ENCODE measurements around the gene AMT.
A peak's percentile ranks its signal among the peaks of the same experiment; 100 is the strongest.
"Not testable (repeated sequence)": the region's sequence is repeated elsewhere in the genome, so short reads cannot be mapped to it uniquely, and the experiment has no call there.

Gene AMT

DNA sequence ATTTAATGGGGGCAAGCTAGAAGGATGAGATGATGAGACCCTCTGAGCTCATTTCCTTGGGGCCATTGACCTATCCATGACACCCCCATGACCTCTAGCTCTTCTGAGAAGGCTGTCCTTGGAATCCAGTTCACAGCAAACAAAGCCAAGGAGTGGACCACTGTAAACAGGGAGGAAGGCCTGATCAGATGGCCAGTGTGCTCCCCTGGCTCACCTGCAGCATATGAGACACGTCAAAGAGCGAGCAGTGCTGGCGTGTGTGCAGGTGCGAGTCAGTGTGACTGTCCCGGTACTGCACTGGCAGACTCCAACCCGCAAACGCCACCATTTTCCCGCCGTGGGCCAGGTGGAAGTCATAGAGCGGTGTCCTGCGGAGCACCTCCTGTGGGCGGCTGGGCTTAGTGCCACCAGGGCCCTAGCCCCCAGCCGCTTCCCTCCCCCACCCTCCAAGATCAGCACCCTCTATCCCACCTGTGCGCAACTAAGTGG, 339 bp downstream of the AMT start:
- no peak for DNase-seq

DNA sequence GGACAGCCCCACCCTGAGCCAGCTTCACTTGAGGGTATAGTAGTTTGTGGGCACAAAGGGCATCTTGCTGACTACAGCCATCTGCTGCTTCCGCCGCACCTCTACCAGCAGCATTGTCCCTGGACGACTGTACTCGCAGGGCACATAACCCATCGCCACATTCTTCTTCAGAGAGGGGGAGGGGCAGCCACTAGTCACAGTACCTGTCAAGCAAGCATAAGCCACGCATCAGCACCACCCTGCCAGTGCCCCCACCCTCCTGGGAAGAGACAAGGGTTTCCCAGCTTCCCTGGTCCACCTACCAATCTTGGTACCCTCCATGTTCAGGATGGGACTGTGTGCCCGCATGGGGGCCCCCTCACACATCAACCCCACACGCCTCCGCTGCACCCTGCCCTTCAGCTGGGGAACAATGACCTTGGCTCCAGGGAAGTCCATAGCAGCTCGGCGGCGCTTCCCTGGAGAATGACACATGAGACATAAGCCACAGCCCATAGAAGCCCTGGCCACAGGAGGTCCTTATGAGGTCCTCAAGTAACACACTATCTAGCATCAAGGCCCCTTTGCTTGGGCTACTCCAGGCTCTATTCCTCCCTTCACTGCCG, 4.7 kb downstream of the AMT start:
- DNase-seq, result peak; percentile 68

DNA sequence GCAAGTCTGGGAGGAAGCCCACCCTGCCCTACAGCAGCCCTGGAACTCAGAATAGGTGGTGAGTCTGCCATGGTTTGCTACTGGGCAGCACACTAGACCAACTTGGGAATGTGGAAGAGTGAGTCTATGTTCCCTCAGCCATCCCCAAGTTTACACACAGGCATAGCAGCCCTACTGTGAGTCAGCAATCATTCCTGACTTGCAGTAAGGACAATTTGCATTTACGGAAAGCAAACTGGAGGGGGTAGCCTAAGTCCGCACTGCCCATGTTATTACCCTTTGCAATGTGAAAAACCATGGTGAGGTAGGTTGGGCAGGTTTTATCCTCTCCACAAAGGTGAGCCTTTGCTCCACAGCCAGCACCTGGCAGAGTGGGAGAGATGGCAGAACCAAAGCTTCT, 5.4 kb downstream of the AMT start:
- DNase-seq, result peak; percentile 77

DNA sequence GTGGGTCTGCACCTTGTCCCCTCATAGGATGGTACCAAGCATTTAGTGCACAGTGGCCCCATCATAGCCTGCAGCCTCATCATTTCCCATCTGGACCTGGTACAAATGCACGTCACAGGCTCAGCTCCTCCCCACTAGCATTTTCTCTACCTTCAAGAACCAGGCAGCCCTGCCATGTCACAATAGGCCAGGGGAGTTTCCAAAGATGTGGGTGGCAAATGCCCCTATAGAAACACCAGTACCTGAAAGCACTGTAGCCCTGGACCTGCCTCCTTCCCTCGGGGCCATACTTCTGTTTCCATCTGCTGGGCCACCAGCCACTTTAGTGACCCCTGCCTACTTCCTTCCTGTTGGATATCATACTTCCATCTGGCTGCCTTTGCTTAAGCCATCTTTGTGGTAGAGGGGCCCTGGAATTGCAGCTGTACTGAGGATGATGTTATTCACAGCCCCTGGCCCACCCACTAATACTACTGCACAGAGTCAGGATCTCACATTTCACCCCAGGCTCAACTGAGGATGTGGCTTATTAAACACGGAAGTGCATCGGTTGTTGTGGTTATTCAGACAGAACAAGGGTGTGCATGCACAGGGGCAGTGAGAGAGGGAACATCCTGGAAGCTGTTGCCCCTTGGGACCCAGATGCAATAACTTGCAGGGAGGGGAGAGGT, 6.2 kb downstream of the AMT start:
- DNase-seq, result no peak

DNA sequence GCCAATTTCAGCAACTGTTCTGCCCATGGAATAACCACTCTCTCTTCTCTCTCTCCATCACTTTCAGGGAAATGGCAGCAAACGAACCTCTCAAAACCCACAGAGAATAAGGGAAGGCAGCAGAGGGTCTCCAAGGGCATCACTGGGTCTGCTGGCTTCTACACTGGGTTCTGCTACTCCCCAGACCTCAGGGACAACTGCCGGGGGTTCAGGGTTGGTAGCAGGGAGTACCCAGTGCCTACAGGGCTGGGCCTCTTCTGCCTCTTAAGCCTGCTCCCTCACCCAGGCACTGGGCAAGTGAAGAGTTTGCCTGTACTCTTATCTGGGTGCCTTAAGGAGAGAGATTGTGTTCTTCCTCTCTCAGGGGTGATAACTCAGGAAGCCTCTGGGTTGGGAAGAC, 7.5 kb downstream of the AMT start:
- no peak for DNase-seq

DNA sequence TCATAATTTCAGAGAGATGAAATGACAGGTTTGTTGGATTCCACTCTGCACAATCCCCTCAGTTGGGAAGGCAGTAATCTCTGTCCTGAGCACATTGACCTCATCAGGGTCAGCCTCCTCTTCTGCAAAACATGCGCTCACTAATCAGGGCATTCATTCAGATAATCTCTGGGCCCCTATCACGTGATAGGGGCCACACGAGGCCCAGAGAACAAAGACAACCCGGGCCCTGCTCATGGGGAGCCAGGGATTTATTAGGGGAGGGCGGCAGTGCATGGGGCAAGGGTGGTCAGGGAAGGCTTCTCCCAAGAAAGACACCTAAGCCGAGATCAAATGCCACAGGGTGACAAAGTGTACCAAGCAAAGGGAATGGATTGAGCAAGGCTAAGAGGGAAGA, 8.9 kb downstream of the AMT start:
- no peak for DNase-seq

DNA sequence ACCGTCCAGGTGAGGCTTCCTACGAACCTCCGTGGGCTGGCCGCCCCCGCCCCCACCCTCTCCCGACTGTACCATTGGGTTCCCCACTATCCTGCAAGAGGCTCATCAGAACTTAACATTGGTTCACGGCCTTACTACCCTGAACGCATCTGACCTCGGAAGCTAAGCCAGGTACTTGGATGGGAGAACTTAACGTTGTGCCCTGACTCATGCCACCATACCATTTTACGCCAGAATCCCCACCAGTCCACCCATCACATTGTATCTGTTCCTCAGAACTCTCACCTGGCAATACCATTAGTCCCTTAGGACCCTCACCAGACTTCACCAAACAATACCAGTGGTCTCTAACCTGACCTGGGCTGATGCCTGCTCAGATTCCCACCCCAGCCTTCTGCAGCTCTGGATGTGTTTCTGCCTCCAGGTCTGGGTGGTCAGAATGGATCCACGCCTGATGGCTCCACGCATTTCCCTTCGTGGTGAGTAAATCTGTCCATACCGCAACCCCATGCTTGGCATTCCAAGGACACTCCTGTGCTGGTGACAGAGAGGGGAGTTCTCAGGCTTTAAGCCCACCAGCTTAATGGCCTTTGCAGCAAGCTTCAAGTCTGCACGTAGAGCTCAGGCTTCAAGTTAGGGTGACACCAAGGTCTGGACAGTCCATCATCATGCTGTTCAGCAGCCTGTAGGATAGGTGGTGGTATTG, 9.5 kb downstream of the AMT start:
- DNase-seq, result no peak

DNA sequence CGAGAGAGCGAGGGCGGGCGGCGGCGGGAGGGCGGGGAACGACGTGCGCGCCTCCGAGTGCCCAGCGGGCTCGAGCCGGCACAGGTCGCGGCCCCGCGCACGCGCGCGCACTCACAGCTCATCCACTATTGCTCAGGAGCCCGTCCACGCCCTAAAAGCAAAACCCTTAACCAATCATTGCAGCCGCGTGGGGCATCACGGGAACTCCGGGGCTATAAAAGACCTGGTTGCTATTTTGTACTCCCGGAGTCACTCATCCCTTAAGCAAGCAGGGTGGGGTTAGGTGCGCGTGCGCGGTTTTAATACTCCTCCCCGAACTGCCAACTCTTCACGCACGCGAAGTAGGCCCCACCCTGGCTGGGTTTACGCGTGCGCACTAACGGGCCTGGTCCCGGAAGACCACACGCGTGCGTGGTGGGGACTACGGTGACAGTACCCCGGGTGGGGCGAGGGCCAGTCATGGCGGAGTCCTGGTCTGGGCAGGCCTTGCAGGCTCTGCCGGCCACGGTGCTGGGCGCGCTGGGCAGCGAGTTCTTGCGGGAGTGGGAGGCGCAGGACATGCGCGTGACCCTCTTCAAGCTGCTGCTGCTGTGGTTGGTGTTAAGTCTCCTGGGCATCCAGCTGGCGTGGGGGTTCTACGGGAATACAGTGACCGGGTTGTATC, 10.2 kb downstream of the AMT start, which contains the start of the genes RHOA and TCTA:
Gene RHOA, minus strand, starts transcription at position 9 of the 664 bp plus-strand sequence. CDS start 36,387 bp downstream, outside the sequence.
Gene TCTA, plus strand, starts transcription at position 456 of the 664 bp plus-strand sequence. Its CDS starts 4 bp downstream, at position 460.
- peak; percentile 100 for DNase-seq

DNA sequence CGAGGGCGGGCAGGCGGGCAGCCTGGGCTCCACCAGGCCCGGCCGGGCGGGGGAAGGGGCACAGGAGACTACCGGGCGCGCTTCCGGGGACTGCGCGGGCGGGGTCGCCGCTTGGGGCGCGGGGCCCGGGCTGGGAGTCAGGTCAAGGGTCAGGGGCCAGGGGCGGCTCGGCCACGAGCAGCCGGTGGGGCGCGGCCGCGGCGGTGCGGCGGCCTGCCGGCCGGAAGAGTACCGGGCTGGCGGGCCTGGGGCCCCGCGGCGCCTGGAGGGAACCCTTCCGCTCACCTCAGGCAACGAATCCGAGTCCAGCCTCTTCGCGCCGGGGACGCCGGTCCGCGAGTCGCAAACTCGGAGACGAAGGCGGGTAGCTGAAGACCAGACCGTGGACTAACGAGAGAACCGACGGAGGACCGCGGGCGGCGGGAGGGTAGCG, 10.7 kb downstream of the AMT start:
- DNase-seq, result peak; percentile 71

DNA sequence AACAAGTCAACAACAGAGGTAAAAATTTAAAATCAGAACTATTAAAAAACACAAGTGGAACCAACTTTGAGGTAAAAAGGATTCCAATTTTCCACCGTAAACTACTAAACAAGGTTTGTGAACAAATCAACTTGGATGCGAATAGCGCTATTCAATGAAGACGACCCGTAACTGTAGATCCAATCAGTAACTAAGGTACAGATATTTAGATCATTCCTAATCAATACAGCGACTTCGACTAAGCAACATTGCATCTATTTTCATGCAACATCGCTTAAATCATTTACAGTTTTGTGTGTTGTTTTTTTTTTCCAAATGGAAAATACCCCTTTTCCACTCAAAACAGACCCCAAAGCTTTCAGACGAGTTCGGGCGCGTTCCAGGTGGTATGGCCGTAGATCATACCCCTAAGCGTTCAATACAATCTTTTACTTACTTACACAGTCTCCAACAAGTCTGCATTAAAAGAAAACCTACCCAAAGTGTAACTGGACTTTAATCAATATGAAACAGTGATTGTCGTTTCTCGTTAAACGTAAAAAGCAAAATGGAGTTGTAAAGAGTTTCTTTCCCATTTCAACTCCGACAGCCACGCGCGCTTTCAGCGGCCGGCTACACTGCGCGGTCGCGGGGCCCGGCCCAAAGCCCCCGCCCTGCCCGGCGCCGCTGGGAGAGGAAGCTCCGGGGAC, 11.3 kb downstream of the AMT start:
- no peak for DNase-seq

DNA sequence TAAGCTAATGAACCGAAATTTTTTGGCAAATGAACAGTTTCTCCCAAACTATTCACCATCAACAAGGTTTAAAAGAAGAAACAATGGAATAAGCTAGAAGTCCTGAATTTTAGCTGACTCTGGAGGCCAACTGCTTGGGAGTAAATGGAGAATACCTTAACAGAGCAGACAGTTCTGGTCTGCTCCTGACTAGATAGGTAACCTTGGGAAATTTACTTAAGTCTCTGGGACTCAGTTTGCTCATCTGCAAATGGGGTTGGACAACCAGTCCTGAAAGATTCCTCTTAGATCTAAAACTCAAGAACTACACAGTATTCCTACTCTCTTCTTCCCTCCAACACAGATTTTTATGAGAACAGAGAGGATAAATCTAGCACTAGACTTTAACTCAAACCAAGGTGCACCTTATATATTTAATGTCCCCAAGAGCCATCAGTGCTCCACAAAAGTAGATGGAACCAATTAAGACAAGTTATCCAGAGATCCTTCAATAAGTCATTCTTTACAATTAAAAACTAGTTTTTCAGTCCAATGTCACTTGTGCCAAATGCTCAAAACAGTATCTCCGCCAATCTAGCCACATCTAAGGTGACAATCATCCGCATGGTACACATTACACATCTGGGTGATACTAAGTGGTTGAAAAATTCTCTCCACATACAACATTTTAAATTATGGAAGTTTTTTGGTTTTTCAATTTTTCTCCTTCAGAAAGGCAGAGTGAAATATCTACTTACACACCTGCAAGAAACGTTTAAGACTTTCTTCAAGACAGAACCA, 12.0 kb downstream of the AMT start:
- DNase-seq, result no peak

DNA sequence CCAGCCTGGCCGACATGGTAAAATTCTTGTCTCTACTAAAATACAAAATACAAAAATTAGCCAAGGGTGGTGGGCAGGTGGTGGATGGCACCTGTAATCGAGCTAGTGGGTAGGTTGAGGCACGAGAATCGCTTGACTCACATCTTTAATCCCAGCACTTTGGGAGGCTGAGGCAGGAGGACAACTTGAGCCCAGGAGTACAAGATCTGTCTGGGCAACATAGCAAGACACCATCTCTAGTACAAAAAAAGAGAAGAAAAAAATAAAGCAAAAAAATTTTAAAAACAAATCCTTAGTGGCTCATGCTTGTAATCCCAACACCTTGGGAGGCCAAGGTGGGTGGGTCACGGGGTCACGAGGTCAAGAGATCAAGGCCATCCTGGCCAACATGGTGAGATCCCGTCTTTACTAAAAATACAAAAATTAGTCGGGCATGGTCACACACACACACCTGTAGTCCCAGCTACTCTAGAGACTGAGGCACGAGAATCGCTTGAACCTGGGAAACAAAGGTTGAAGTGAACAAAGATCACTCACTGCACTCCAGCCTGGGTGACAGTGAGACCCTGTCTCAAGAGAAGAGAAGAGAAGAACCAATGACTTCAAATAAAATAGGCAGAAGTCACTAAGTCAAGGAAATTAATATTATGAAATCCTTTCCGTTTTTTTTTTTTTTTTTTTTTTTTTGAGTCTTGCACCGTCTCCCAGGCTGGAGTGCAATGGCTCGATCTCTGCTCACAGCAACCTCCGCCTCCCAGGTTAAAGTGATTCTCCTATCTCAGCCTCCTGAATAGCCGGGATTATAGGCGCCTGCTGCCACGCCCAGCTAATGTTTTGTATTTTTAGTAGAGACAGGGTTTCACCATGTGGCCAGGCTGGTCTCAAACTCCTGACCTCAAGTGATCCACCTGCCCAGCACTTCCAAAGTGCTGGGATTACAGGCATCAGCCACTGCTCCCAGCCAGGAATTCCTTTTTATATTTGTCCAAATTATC, 15.4 kb downstream of the AMT start:
- DNase-seq, result no peak

DNA sequence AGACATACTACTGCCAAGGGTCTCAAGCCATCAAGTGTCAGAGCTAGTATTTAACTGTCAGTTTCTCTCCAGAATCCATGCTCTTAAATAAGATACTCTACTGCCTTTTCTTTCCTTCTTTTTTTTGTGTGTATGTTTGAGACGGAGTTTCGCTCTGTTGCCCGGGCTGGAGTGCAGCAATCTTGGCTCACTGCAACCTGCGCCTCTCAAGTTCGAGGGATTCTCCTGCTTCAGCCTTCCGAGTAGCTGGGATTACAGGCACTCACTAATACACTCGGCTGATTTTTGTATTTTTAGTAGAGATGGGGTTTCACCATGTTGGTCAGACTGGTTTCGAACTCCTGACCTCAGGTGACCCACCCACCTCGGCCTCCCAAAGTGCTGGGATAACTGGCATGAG, 16.7 kb downstream of the AMT start:
- not testable (repeated sequence) for DNase-seq

DNA sequence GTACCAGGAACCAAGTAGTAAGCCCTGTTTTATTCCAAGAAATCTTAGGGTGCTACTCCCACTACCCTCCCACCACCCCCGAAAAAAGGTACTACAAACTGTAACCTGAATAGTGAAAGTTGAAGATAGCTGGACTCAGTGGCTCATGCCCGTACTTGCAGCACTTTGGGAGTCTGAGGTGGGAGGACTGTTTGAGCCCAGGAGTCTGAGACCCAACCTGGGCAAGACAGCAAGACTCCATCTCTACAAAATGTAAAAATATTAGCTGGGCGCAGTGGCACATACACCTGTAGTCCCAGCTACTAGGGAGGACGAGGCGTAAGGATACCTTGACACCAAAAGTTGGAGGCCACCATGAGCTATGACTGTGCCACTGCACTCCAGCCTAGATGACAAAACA, 18.4 kb downstream of the AMT start:
- DNase-seq, result no peak

DNA sequence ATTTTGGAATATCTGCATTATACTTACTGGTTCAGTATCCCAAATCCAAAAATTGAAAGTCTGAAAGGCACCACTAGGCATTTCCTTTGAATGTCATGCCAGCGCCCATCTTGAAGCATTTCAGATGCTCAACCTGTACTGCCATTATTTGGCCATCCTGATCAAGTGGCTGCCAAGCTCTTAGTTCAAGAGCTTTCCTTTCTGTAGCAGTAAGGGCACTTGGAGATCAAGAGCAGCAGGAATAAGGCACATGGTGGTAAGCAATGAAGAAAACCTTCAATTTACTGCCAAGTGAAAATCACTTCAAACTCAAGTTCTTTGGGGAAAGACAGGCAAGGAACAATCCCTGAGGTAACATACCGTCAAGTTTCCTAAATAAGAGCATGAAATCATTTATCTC, 20.5 kb downstream of the AMT start:
- DNase-seq, result no peak

DNA sequence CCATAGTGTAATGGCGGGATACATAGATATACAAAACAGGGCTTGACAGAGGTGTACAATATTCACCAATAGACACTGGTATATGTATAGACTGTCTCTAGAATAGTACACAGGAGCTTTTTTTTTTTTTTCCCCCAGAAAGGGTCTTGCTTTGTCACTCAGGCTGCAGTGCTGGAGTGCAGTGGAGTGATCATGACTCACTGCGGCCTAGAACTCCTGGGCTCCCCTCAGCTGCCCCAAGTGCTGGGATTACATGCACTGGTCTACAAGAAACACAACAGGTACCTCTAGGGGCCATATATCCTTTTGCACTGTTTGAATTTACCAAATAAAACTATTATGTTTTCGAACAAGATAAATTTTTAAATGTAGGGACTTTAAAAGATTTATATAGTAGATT, 22.8 kb downstream of the AMT start:
- peak; percentile 66 for DNase-seq

DNA sequence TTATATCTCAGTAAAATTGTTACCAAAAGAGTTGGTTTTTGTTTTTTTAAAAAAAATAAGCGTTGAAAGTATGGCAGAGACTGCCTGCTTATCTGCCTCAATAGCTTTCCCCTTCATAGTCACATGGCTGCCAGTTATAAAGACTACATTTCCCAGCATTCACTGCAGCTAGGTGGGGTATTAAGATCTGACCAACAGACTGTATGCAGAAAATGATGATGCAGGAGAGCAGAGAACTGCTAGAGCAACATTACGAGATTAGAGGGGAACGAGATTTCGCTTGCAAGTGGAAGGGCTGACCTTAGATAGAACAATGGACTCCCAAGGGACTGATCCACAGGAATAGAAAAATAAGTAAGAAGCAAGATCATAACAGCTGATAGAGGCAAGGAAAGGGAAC, 24.8 kb downstream of the AMT start:
- peak; percentile 29 for DNase-seq

DNA sequence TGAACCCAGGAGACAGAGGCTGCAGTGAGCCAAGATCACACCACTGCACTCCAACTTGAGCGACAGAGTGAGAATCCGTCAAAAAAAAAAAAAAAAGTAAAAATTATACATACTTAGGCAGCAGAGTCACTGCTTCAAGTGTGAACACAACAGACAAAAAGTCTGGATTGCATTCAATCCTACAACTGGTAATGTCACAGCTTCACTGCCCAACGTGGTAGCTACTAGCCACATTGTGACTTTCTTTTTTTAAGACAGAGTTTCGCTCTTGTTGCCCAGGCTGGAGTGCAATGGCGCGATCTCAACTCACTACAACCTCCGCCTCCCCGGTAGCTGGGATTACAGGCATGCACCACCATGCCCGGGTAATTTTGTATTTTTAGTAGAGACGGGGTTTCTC, 31.0 kb downstream of the AMT start:
- DNase-seq, result not testable (repeated sequence)

DNA sequence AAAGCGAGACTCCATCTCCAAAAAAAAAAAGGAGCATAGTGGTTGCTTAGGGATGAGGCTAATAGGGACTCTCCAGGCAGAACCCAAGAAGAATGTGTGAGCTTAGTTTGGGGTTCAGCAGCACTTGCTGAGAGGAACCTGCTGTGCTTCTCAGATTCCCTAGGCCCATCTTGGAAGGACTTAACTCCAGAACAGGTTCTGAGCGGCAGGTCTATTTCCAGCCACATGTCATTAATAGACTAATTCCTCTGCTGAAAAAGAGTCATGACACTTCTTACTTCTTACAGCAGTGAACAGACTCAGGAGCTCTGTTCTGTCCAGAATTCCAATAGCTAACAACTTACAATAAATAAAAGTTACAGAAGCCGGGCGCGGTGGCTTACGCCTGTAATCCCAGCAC, 33.0 kb downstream of the AMT start:
- DNase-seq, result no peak

DNA sequence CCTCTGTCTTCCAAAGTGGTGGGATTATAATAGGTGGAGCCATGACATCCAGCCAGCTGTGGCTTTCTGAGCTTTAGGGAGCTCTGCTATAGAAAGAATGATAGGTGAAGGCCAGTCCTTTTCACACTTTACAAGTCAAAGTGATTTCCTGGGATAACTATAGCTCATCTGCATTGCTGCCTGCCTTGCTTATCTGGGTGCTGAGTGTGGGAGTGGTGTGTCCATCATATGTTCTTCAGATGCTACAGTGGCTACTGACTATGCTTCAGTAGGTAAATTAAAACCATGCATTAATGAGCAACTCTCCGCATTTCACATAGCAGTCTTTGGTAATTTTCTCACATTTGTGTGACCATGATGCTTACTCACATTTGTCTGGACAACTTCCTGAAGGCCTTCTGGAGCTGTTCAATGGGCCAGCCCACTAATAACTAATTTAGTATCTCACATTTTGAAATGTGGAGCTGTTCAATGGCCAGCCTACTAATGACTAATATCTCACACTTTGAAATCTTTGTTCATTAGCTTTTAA, 33.9 kb downstream of the AMT start:
- DNase-seq, result no peak

Measured in islet precursor cell (in vitro differentiated cells).